Endodermal cell (in vitro differentiated cells): ENCODE measurements around the gene RESP18. TPM values are rescaled to one million over a fixed set of nuclear protein-coding genes. Genes with fewer than 3 reads are reported as not detected.

ENCODE experiments used
- DNase-seq: peaks from one replicate; pipeline ENCODE4 v3.0.0-alpha.2; 2017
- H3K27ac ChIP-seq: 2 replicates; pipeline ENCODE4 v1.5.1; 2013; ENCODE audit warnings: mild to moderate bottlenecking, low read depth, low read length, moderate library complexity
- H3K27me3 ChIP-seq: 2 replicates; pipeline ENCODE4 v1.6.1; 2013; ENCODE audit warnings: mild to moderate bottlenecking, low read length, moderate library complexity; ENCODE audit not compliant: insufficient read depth, control insufficient read depth, poor library complexity, severe bottlenecking
- H3K36me3 ChIP-seq: 2 replicates; pipeline ENCODE4 v1.7.0; 2013; ENCODE audit warnings: mild to moderate bottlenecking, low read length, moderate library complexity; ENCODE audit not compliant: control insufficient read depth, insufficient read depth
- H3K4me1 ChIP-seq: one replicate; pipeline ENCODE4 v1.7.0; 2013; ENCODE audit warnings: low read length; ENCODE audit not compliant: control insufficient read depth, insufficient read depth
- H3K4me3 ChIP-seq: 2 replicates; pipeline ENCODE4 v1.5.1; 2013; ENCODE audit warnings: mild to moderate bottlenecking, low read length, moderate library complexity
- H3K9ac ChIP-seq: 2 replicates; pipeline ENCODE4 v1.6.1; 2013; ENCODE audit warnings: mild to moderate bottlenecking, low read length, moderate library complexity; ENCODE audit not compliant: poor library complexity, severe bottlenecking; ENCODE audit errors: extremely low read depth
- H3K9me3 ChIP-seq: 2 replicates; pipeline ENCODE4 v1.6.1; 2013; ENCODE audit warnings: mild to moderate bottlenecking, low read length, moderate library complexity; ENCODE audit not compliant: control insufficient read depth
- H3K27ac Mint-ChIP-seq: 2 replicates; pipeline ENCODE4 v1.8.0; 2020; ENCODE audit warnings: mixed read lengths
- H3K27me3 Mint-ChIP-seq: 2 replicates; pipeline ENCODE4 v1.8.0; 2021; ENCODE audit warnings: mild to moderate bottlenecking, mixed read lengths; ENCODE audit not compliant: insufficient read depth
- H3K36me3 Mint-ChIP-seq: 2 replicates; pipeline ENCODE4 v1.8.0; 2020; ENCODE audit warnings: low read depth, mixed read lengths
- H3K4me1 Mint-ChIP-seq: 2 replicates; pipeline ENCODE4 v1.8.0; 2020; ENCODE audit warnings: mixed read lengths
- H3K4me3 Mint-ChIP-seq: 2 replicates; pipeline ENCODE4 v1.8.0; 2020; ENCODE audit warnings: mild to moderate bottlenecking, moderate library complexity, mixed read lengths
- H3K9me3 Mint-ChIP-seq: 2 replicates; pipeline ENCODE4 v1.8.0; 2020; ENCODE audit warnings: mild to moderate bottlenecking, mixed read lengths
- WGBS, 2 experiments: methylation state at CpG; one replicate each; pipeline versions ENCODE4 v1.1.5 to v1.1.7; 2013; ENCODE audit warnings: missing lambda C conversion rate in 2 of 2, mixed read lengths in 1 of 2; ENCODE audit not compliant: insufficient coverage in 1 of 2, insufficient read length in 1 of 2; 5-methylcytosine and 5-hydroxymethylcytosine counted together
- total RNA-seq, 2 donors: library from RNA; stranded (reverse); fragmentation: NEBNext Ultra II Directional in 1 of 2; extraction: Animal tissue kit (Norgen Biotek cat#: 25700) in 1 of 2; gene quantifications; 2 replicates in 1 of 2; 3 replicates in 1 of 2; pipeline ENCODE4 v1.2.1, GENCODE V29; 2021
- TF ChIP-seq, protein P1 (sequence below): fragments of 200-600 bp; sonication (generic); conservative IDR thresholded peaks from 2 replicates; pipeline ENCODE4 v1.5.0; 2021; ENCODE audit warnings: antibody characterized with exemption, mild to moderate bottlenecking

RESP18 gene
- total RNA-seq, 2 donors from 2014 or later, result not detected

DNA sequence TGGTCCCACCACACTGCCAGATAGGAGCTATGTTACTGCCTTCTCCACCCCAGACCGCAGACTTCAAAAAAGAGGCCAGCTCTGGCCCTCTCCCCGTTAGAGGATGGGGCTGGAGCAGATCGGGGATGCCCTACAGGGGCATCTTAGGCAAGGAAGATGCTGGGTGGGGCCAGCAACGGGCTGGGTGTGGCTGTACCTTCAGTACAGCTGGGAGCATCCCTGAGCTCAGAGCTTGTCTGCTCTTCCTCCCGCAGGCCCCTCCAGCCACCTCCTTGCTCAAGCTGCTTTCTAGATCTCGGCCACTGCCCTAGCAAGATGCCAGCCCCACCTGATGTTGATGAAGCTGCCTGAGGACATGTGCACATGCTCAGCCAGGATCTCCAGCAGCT, 33.2 kb downstream of the RESP18 start:
- 89 to 96% methylated on average over 4 to 6 of the region's 6 CpGs for WGBS, 2 experiments
- Histone ChIP-seq H3K4me1 (no peaks in the 10 kb centered on the region), H3K27ac (no peak overlapping the region), H3K4me3 (no peak overlapping the region), H3K36me3 (no peaks in the 10 kb centered on the region), H3K9me3 (no peaks in the 10 kb centered on the region), H3K9ac (no peak overlapping the region), H3K27me3 (peaks cover 60% of the 10 kb centered on the region)
- H3K4me3 Mint-ChIP-seq, result no peak overlapping the region
- H3K9me3 Mint-ChIP-seq, result no peaks in the 10 kb centered on the region
- H3K4me1 Mint-ChIP-seq, result peaks cover 3% of the 10 kb centered on the region
- peaks cover 75% of the 10 kb centered on the region for H3K27me3 Mint-ChIP-seq
- no peak overlapping the region for H3K27ac Mint-ChIP-seq
- no peaks in the 10 kb centered on the region for H3K36me3 Mint-ChIP-seq
- TF ChIP-seq, protein P1, sequence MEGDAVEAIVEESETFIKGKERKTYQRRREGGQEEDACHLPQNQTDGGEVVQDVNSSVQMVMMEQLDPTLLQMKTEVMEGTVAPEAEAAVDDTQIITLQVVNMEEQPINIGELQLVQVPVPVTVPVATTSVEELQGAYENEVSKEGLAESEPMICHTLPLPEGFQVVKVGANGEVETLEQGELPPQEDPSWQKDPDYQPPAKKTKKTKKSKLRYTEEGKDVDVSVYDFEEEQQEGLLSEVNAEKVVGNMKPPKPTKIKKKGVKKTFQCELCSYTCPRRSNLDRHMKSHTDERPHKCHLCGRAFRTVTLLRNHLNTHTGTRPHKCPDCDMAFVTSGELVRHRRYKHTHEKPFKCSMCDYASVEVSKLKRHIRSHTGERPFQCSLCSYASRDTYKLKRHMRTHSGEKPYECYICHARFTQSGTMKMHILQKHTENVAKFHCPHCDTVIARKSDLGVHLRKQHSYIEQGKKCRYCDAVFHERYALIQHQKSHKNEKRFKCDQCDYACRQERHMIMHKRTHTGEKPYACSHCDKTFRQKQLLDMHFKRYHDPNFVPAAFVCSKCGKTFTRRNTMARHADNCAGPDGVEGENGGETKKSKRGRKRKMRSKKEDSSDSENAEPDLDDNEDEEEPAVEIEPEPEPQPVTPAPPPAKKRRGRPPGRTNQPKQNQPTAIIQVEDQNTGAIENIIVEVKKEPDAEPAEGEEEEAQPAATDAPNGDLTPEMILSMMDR, result no peak
- no peak for DNase-seq

DNA sequence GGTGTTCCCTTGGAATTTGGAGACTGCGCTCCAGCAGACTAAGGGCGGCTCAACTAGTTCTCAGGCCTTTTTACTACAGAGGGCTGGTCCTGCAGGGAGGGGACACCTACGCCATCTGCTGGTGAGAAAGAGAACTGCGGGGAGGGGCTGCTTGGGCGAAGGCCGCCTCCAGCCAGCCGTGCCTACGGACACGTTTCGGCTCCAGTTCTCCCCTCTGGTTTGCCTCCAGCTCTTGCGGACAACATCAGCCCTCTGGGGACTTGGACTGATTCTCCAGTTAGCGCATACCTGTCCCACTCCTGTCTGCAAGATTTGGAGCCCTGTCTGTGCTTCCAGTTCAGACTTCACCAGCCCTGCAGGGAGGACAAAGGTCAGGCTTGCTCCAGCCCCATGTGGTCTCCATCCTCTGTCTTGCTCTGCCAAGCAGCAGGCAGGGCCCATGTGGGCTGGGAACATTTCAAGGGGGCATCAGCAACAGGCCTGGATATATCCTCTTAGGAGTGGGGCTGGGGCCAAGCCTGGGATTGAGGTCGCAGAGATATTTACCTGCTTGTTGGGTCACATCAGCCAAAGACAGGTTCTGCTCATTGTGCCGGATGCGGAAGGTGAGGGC, 33.7 kb downstream of the RESP18 start:
- Histone ChIP-seq H3K4me1 (no peaks in the 10 kb centered on the region), H3K27me3 (peaks cover 55% of the 10 kb centered on the region), H3K36me3 (no peaks in the 10 kb centered on the region), H3K27ac (no peak overlapping the region), H3K9ac (no peak overlapping the region), H3K4me3 (no peak overlapping the region), H3K9me3 (no peaks in the 10 kb centered on the region)
- no peaks in the 10 kb centered on the region for H3K36me3 Mint-ChIP-seq
- H3K27me3 Mint-ChIP-seq, result peaks cover 71% of the 10 kb centered on the region
- no peak overlapping the region for H3K27ac Mint-ChIP-seq
- peaks cover 3% of the 10 kb centered on the region for H3K4me1 Mint-ChIP-seq
- H3K4me3 Mint-ChIP-seq, result no peak overlapping the region
- peak; percentile 97 for DNase-seq
- TF ChIP-seq, protein P1, result peak; percentile 96
- WGBS, 2 experiments, result 32 to 41% methylated on average over 10 to 15 of the region's 15 CpGs
- H3K9me3 Mint-ChIP-seq, result no peaks in the 10 kb centered on the region

DNA sequence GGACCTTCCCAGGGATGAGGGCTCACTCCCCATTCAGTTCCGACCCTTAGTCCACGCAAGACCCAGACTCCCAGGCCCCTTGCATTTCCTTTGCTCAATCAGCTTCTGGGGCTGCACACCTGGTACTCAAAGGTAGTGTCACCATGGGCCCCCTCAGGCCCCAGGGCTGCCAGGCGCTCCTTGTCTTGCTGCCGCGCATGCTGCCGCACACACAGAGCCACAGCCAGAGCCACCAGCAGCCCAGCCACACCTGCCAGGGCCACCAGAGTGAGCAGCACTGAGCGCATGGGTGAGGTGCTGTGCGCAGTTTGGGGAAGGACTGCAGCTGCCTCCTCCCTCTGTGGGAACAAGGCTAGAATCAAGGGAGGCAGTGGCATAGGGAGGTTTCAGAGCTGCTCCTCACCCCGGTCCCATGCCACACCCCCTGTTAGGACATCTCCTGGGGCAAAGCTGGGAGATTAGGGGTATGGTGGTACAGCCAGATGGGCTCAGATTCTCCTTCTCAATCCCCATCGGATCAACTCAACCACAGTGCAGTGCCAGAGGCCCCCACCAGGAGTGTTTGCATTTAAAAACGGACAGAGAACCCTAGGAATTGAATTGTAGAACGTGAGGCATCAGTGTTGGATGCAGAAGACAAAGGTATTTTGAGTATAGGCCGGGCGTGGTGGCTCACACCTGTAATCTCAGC, 34.6 kb downstream of the RESP18 start:
- H3K27ac Mint-ChIP-seq, result no peak overlapping the region
- Histone ChIP-seq H3K27me3 (peaks cover 47% of the 10 kb centered on the region), H3K9me3 (no peaks in the 10 kb centered on the region), H3K27ac (no peak overlapping the region), H3K9ac (no peak overlapping the region), H3K36me3 (no peaks in the 10 kb centered on the region), H3K4me1 (no peaks in the 10 kb centered on the region), H3K4me3 (no peak overlapping the region)
- no peaks in the 10 kb centered on the region for H3K36me3 Mint-ChIP-seq
- peak; percentile 64 for DNase-seq
- no peak overlapping the region for H3K4me3 Mint-ChIP-seq
- TF ChIP-seq, protein P1, result no peak
- H3K9me3 Mint-ChIP-seq, result no peaks in the 10 kb centered on the region
- H3K27me3 Mint-ChIP-seq, result peaks cover 64% of the 10 kb centered on the region
- WGBS, 2 experiments, result 91 to 93% methylated on average over 7 to 14 of the region's 14 CpGs
- H3K4me1 Mint-ChIP-seq, result peaks cover 3% of the 10 kb centered on the region
